PC-9 (cell line): Measurements from ENCODE around the gene ETS2. TPM values are rescaled to one million over a fixed set of nuclear protein-coding genes. Genes with fewer than 3 reads are reported as not detected.

ENCODE experiments used
- BruUV-seq: library from RNA; stranded (reverse); fragments of 400-500 nt; replicated peaks from 2 replicates; lab custom pipeline; 2021; lab: Mats Ljungman, UMichigan
- CTCF ChIA-PET: fragments of 300-600 bp; sonication (Branson Sonifier 250); formaldehyde crosslinking; loops from one replicate; lab custom pipeline; 2022; ENCODE audit warnings: antibody characterized with exemption; lab: Charles Lee
- POLR2A ChIA-PET: fragments of 300-600 bp; sonication (Branson Sonifier 250); formaldehyde crosslinking; loops from one replicate; lab custom pipeline; 2022; ENCODE audit warnings: antibody characterized with exemption; ENCODE audit not compliant: unreplicated experiment; lab: Charles Lee
- DNase-seq, 2 experiments: peaks; one replicate each; pipeline versions ENCODE4 v3.0.0 to v3.0.0-alpha.2; 2015 to 2022; ENCODE audit warnings: mixed read lengths in 1 of 2
- H2AFZ ChIP-seq: fragments of 200-600 bp; sonication (generic); 2 replicates; pipeline ENCODE4 v1.8.1; 2017; ENCODE audit warnings: antibody characterized with exemption
- H3F3A ChIP-seq: fragments of 200-600 bp; sonication (generic); 2 replicates; pipeline ENCODE4 v1.8.1; 2017; ENCODE audit warnings: antibody characterized with exemption, mild to moderate bottlenecking, low read depth; ENCODE audit not compliant: insufficient read depth
- H3K27ac ChIP-seq: fragments of 200-600 bp; sonication (generic); 2 replicates; pipeline ENCODE4 v1.6.1; 2016; ENCODE audit warnings: mixed run types
- H3K27me3 ChIP-seq: fragments of 200-600 bp; sonication (generic); 2 replicates; pipeline ENCODE4 v1.6.1; 2016; ENCODE audit warnings: low read depth, mixed run types; ENCODE audit not compliant: insufficient read depth
- H3K36me3 ChIP-seq: fragments of 200-600 bp; sonication (generic); 2 replicates; pipeline ENCODE4 v1.6.1; 2016; ENCODE audit warnings: low read depth, mixed run types
- H3K4me1 ChIP-seq: fragments of 200-600 bp; sonication (generic); replicated peaks from 2 replicates; pipeline ENCODE4 v1.6.1; 2016; ENCODE audit warnings: mixed run types; ENCODE audit not compliant: insufficient read depth
- H3K4me2 ChIP-seq: fragments of 200-600 bp; sonication (generic); 2 replicates; pipeline ENCODE4 v1.6.1; 2017; ENCODE audit warnings: mixed run types
- H3K4me3 ChIP-seq: fragments of 200-600 bp; sonication (generic); 2 replicates; pipeline ENCODE4 v1.6.1; 2016; ENCODE audit warnings: mixed run types
- H3K79me2 ChIP-seq: fragments of 200-600 bp; sonication (generic); 2 replicates; pipeline ENCODE4 v1.6.1; 2017; ENCODE audit warnings: low read depth, mixed run types
- H3K9me2 ChIP-seq: fragments of 200-600 bp; sonication (generic); 2 replicates; pipeline ENCODE4 v1.8.1; 2017; ENCODE audit warnings: mild to moderate bottlenecking; ENCODE audit not compliant: insufficient read depth
- H3K9me3 ChIP-seq: fragments of 200-600 bp; sonication (generic); 2 replicates; pipeline ENCODE4 v1.8.1; 2016; ENCODE audit warnings: low read depth; ENCODE audit not compliant: insufficient read depth
- H4K20me1 ChIP-seq: fragments of 200-600 bp; sonication (generic); 2 replicates; pipeline ENCODE4 v1.8.1; 2017; ENCODE audit not compliant: insufficient read depth
- EZH2 ChIP-seq: fragments of 200-600 bp; sonication (generic); IDR thresholded peaks from 2 replicates; pipeline ENCODE4 v1.8.0; 2017; ENCODE audit warnings: antibody characterized with exemption, low read depth
- intact Hi-C: fragments of 100-400 bp; cut with micrococcal nuclease; formaldehyde crosslinking; loops from one replicate; pipeline ENCODE4 v1.10.0; 2022; ENCODE audit not compliant: unreplicated experiment
- total RNA-seq: library from RNA; stranded (reverse); gene quantifications from 2 replicates; pipeline ENCODE4 v1.2.3, GENCODE V29; 2021
- TF ChIP-seq, protein P1 (sequence below): fragments of 200-600 bp; sonication (generic); conservative IDR thresholded peaks from 2 replicates; pipeline ENCODE4 v1.6.1; 2017; ENCODE audit warnings: mixed run types, antibody characterized with exemption, mild to moderate bottlenecking, moderate library complexity

Gene ETS2
- total RNA-seq, 1 experiment from 2014 or later: 20.4 TPM

DNA sequence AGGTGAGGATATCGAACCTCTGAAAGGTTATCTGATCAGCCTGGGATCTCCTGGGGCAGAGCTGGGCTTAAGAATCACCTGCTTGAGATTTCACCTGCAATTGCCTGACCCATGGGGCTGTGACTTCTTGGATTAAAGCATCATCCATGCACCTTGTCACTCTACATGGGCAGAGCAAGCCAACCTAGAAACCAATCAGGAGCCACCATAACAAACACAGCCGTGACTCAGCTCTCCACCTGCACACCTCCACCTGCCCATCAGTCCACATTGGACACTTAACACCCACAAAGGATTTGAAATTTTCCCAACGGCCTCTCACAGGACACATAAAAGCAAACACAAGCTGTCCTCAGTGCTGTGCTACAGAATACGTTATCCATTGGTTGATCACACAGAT is 35.1 kb upstream of the ETS2 start:
- ChIA-PET CTCF (no interaction called here), POLR2A (interaction anchor here (0.7 kb wide), 1 partner anchor 9 kb away, joined by 8 read pairs; no protein-coding TSS in a partner anchor)
- H4K20me1 ChIP-seq: no peaks in the 10 kb centered on the region

DNA sequence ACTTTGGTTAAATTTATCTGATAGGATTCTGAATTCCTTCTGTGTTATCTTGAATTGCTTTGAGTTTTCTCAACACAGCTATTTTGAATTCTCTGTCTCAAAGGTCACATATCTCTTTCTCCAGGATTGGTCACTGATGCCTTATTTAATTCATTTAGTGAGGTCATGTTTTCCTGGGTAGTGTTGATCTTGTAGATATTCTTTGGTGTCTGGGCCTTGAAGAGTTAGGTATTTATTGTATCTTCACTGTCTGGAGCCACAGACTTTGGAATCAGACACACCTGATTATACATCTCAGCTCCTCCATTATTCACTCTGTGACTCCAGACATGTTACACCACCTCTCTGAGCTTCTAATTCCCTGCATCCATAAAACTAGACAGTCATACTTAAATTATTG is 34.2 kb upstream of the ETS2 start:
- H2AFZ ChIP-seq: no peak overlapping the region
- H3K9me2 ChIP-seq: no peaks in the 10 kb centered on the region
- intact Hi-C loops: no loop called here
- POLR2A ChIA-PET: interaction anchor here (0.6 kb wide), 1 partner anchor 9 kb away, joined by 4 read pairs; no protein-coding TSS in a partner anchor
- no TSS peak for BruUV-seq
- H3K4me2 ChIP-seq: no peak overlapping the region
- CTCF ChIA-PET: no interaction called here
- no peaks in the 10 kb centered on the region for H3K36me3 ChIP-seq
- H3F3A ChIP-seq: peaks cover 12% of the 10 kb centered on the region
- no peak overlapping the region for H3K27ac ChIP-seq
- TF ChIP-seq, protein P1, sequence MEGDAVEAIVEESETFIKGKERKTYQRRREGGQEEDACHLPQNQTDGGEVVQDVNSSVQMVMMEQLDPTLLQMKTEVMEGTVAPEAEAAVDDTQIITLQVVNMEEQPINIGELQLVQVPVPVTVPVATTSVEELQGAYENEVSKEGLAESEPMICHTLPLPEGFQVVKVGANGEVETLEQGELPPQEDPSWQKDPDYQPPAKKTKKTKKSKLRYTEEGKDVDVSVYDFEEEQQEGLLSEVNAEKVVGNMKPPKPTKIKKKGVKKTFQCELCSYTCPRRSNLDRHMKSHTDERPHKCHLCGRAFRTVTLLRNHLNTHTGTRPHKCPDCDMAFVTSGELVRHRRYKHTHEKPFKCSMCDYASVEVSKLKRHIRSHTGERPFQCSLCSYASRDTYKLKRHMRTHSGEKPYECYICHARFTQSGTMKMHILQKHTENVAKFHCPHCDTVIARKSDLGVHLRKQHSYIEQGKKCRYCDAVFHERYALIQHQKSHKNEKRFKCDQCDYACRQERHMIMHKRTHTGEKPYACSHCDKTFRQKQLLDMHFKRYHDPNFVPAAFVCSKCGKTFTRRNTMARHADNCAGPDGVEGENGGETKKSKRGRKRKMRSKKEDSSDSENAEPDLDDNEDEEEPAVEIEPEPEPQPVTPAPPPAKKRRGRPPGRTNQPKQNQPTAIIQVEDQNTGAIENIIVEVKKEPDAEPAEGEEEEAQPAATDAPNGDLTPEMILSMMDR: no peak
- no peak for TF ChIP-seq EZH2
- no peaks in the 10 kb centered on the region for H3K79me2 ChIP-seq
- no peak overlapping the region for H3K4me3 ChIP-seq
- H3K9me3 ChIP-seq: no peaks in the 10 kb centered on the region
- no peaks in the 10 kb centered on the region for H3K27me3 ChIP-seq
- H3K4me1 ChIP-seq: peaks cover 17% of the 10 kb centered on the region
- no peaks in the 10 kb centered on the region for H4K20me1 ChIP-seq
- DNase-seq: no peak

More for the DNA sequence above, 35.1 kb upstream of the ETS2 start:
- H2AFZ ChIP-seq: no peak overlapping the region
- H3K27ac ChIP-seq: no peak overlapping the region
- no peak overlapping the region for H3K4me3 ChIP-seq
- no TSS peak for BruUV-seq
- no peaks in the 10 kb centered on the region for H3K36me3 ChIP-seq
- H3K79me2 ChIP-seq: no peaks in the 10 kb centered on the region
- no peak overlapping the region for H3K4me2 ChIP-seq
- H3K27me3 ChIP-seq: no peaks in the 10 kb centered on the region
- no peaks in the 10 kb centered on the region for H3K9me3 ChIP-seq
- no peak for TF ChIP-seq EZH2
- TF ChIP-seq, protein P1: no peak
- intact Hi-C loops: no loop called here
- peaks cover 12% of the 10 kb centered on the region for H3F3A ChIP-seq
- H3K4me1 ChIP-seq: peaks cover 17% of the 10 kb centered on the region
- DNase-seq: no peak
- no peaks in the 10 kb centered on the region for H3K9me2 ChIP-seq

DNA sequence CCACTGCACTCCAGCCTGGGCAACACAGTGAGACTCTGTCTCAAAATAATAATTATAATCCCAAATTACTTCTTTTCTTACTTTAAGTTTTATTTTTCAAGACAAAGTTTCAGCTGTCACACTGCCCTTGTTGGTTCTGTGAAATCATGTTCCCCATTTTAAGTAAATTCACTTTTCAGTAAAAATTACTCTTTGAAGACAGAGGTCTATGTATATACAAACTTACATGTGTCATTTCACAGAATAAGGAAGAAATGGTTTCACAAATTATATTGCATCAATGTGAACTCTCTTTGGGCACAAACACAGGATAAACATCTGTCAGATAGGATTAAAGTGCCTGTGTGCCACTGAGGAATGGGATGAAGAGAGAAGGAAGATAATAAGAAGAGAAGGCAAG is 33.1 kb upstream of the ETS2 start:
- no peaks in the 10 kb centered on the region for H4K20me1 ChIP-seq
- no peaks in the 10 kb centered on the region for H3K79me2 ChIP-seq
- H3K4me3 ChIP-seq: no peak overlapping the region
- ChIA-PET POLR2A (no interaction called here), CTCF (interaction anchor here (0.7 kb wide), 1 partner anchor 32 kb away, joined by 3 read pairs; no protein-coding TSS in a partner anchor)
- no TSS peak for BruUV-seq
- peaks cover 12% of the 10 kb centered on the region for H3F3A ChIP-seq
- no peak for TF ChIP-seq EZH2
- TF ChIP-seq, protein P1: no peak
- peak overlapping the region; percentile 45; the same call in 1 of the 2 replicates for H3K4me2 ChIP-seq
- H3K9me2 ChIP-seq: no peaks in the 10 kb centered on the region
- H3K36me3 ChIP-seq: no peaks in the 10 kb centered on the region
- intact Hi-C loops: no loop called here
- no peak for DNase-seq
- H3K4me1 ChIP-seq: peaks cover 17% of the 10 kb centered on the region
- H3K9me3 ChIP-seq: no peaks in the 10 kb centered on the region
- no peak overlapping the region for H2AFZ ChIP-seq
- H3K27ac ChIP-seq: peak overlapping the region; percentile 65
- no peaks in the 10 kb centered on the region for H3K27me3 ChIP-seq
